Measurements from ENCODE around the gene LRP2. TPM values are rescaled to one million over a fixed set of nuclear protein-coding genes. Genes with fewer than 3 reads are reported as not detected.

The LRP2 gene
- polyA plus RNA-seq, 3 donors, result not detected

- DNase-seq, result no peak
- intact Hi-C loops (cut with micrococcal nuclease), result no loop called here
Measured at GRCh38 chr2:169397697-169398096, 35.4 kb upstream of the LRP2 start.

DNA sequence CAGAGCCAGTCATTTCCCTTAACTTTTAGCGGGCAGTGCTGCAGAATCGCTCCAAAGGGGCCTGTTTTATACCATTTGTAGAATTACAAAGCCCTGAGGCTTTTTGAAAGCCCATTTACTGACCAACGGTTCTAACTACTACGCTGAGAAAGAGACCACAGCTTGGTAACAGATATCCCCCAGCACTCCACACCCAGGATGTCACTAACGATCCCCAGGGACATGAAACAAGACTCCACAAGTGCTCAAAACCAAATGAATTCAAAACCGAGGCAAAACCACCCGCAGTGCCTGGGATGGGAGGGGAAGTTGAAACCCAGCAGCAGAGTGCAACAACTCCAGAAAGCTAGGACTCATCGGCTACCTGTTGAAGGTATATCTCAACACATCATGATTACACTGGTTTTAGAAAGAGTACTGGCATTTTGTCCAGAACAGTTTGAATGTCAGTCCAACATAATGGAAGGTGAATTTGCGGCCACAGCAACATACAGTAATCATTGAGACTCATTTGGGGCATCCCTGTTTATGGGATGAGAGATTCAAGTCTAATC is 33.6 kb upstream of the LRP2 start:
- Histone ChIP-seq H3K27me3 (ENCODE audit: control insufficient read depth in 2 of 2, insufficient read depth in 2 of 2, low read length in 2 of 2) (no peaks in the 10 kb centered on the region), H2AFZ (ENCODE audit: insufficient read depth, low read depth, low read length, poor library complexity, severe bottlenecking) (no peak overlapping the region), H3K9me3 (replicated peaks in 1 of 2; ENCODE audit: control insufficient read depth in 1 of 2, insufficient read depth in 1 of 2, low read length in 2 of 2) (no peaks in the 10 kb centered on the region), H3K36me3 (replicated peaks in 1 of 2; ENCODE audit: control insufficient read depth in 1 of 2, insufficient read depth in 2 of 2, low read length in 2 of 2) (no peaks in the 10 kb centered on the region), H3K27ac (ENCODE audit: low read depth in 1 of 2, low read length in 2 of 2) (no peak overlapping the region), H3K9ac (ENCODE audit: insufficient read depth, low read length, poor library complexity, severe bottlenecking) (no peak overlapping the region), H3K4me2 (replicated peaks; ENCODE audit: extremely low read depth, low read length, poor library complexity, severe bottlenecking) (no peak overlapping the region), H3K4me1 (ENCODE audit: control insufficient read depth in 1 of 2, insufficient read depth in 2 of 2, low read length in 2 of 2) (no peaks in the 10 kb centered on the region), H3K79me2 (ENCODE audit: insufficient read depth, low read length) (no peaks in the 10 kb centered on the region), H4K20me1 (ENCODE audit: insufficient read depth, low read length) (no peaks in the 10 kb centered on the region), H3K4me3 (replicated peaks in 1 of 3; ENCODE audit: low read depth in 2 of 3, low read length in 3 of 3) (no peak overlapping the region)
- WGBS (ENCODE audit: insufficient coverage), result 97% methylated on average over 3 of the region's 9 CpGs
- Mint-ChIP-seq H3K4me1 (no peaks in the 10 kb centered on the region), H3K27ac (no peak overlapping the region), H3K4me3 (no peak overlapping the region), H3K9me3 (peaks cover 0 to 3% (median 0%) of the 10 kb centered on the region in 7 donors), H3K36me3 (no peaks in the 10 kb centered on the region), H3K27me3 (ENCODE audit: low read depth in 3 of 3) (peaks cover 0 to 4% (median 1%) of the 10 kb centered on the region in 3 donors)
- intact Hi-C loops (cut with micrococcal nuclease), result no loop called here
- no peak for TF ChIP-seq CTCF (IDR thresholded peaks at IDR 0.05)
- no peak for DNase-seq

More at GRCh38 chr2:169397697-169398096, 35.4 kb upstream of the LRP2 start:
- H2AFZ ChIP-seq (ENCODE audit: insufficient read depth, low read depth, low read length, poor library complexity, severe bottlenecking), result no peak overlapping the region
- H3K4me3 Mint-ChIP-seq, result no peak overlapping the region
- no peak overlapping the region for H3K4me3 ChIP-seq (replicated peaks in 1 of 3; ENCODE audit: low read depth in 2 of 3, low read length in 3 of 3)
- no peaks in the 10 kb centered on the region for H3K36me3 ChIP-seq (replicated peaks in 1 of 2; ENCODE audit: control insufficient read depth in 1 of 2, insufficient read depth in 2 of 2, low read length in 2 of 2)
- H3K36me3 Mint-ChIP-seq, result no peaks in the 10 kb centered on the region
- WGBS (ENCODE audit: insufficient coverage), result no CpG with 5 or more reads among the region's 2 CpGs
- H3K27ac ChIP-seq (ENCODE audit: low read depth in 1 of 2, low read length in 2 of 2), result no peak overlapping the region
- no peaks in the 10 kb centered on the region for H3K79me2 ChIP-seq (ENCODE audit: insufficient read depth, low read length)
- no peaks in the 10 kb centered on the region for H3K4me1 ChIP-seq (ENCODE audit: control insufficient read depth in 1 of 2, insufficient read depth in 2 of 2, low read length in 2 of 2)
- H3K27ac Mint-ChIP-seq, result no peak overlapping the region
- H3K4me2 ChIP-seq (replicated peaks; ENCODE audit: extremely low read depth, low read length, poor library complexity, severe bottlenecking), result no peak overlapping the region
- H3K4me1 Mint-ChIP-seq, result no peaks in the 10 kb centered on the region
- no peaks in the 10 kb centered on the region for H3K9me3 ChIP-seq (replicated peaks in 1 of 2; ENCODE audit: control insufficient read depth in 1 of 2, insufficient read depth in 1 of 2, low read length in 2 of 2)
- H4K20me1 ChIP-seq (ENCODE audit: insufficient read depth, low read length), result no peaks in the 10 kb centered on the region
- TF ChIP-seq CTCF (IDR thresholded peaks at IDR 0.05), result no peak
- peaks cover 0 to 2% (median 1%) of the 10 kb centered on the region in 3 donors for H3K27me3 Mint-ChIP-seq (ENCODE audit: low read depth in 3 of 3)
- no peaks in the 10 kb centered on the region for H3K27me3 ChIP-seq (ENCODE audit: control insufficient read depth in 2 of 2, insufficient read depth in 2 of 2, low read length in 2 of 2)
- no peak overlapping the region for H3K9ac ChIP-seq (ENCODE audit: insufficient read depth, low read length, poor library complexity, severe bottlenecking)
- peaks cover 0 to 3% (median 2%) of the 10 kb centered on the region in 7 donors for H3K9me3 Mint-ChIP-seq
